Measurements from ENCODE around the gene GOSR1. TPM values are rescaled to one million over a fixed set of nuclear protein-coding genes. Genes with fewer than 3 reads are reported as not detected.
"Not testable (repeated sequence)": the region's sequence is repeated elsewhere in the genome, so short reads cannot be mapped to it uniquely, and the experiment has no call there.

GOSR1 gene
- polyA plus RNA-seq, 5 donors: 36.6 to 52.6 (median 51.1) TPM

DNA sequence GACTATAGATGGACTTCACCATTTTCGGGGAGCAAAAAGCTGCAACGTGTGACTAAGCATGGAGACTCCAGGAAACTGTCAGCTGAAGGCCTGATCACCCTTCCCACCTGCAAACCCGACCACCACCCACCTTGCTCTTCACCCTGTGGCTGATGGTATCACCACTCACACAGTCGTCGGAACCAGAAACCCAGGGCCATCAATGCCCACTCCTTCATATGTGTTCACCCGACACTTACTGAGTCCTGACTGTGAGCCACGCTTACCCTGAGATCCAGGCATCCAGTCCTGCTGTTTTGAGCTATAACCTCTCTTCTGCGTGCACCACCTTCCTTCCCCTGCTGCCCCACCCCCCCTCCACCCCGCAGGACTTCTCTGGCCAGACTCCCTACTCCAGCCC is 97.1 kb downstream of the GOSR1 start:
- not testable (repeated sequence) for DNase-seq

DNA sequence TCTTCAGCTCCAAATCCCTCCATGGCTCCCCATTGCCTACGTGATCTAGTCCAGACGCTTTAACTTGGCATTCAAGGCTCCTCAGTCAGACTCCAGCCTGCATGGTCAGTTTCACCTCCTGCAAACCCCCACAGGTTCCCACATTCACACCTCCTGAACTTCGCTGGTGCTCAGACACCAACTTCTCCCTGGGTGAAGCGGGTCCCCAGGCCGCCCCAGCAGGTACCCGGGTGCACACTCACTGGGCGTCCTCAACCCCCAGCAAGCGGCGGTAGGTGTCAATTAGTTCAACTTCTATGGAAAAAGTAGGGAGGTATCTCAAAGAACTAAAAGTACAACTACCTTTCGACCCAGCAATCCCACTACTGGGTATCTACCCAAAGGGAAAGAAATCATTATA is 97.6 kb downstream of the GOSR1 start:
- not testable (repeated sequence) for DNase-seq

DNA sequence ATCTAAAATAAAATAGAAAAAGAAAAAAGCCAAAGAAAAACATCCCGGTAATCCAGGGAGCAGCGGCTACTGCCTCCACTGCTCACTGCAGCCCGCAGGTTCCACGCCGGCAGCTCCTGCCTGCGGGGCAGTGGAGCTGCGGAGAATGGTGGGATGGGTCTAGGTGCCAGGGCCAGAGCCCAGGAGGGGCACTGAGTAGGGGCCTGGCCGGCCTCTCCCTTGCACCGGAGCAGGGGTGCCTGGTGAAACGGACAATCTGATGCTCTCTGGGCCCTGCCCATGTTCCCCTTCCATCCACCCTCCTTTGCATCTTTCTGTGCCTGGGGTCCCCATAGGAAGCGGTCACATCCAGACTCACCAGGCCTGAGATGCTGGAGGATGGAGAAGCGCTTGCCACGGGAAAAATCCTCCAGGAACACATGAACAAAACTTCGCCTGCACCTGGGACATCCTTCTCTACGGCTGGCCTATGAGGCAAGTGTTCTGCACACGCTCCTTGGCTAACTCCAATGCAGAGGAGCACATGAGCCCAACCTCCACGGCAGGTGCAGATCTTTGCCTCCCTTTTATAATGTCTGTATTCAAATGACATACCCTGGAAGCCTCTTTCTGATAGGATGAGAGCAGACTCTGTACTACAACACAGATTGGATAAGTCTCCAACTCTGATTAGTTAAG is 98.6 kb downstream of the GOSR1 start:
- DNase-seq: not testable (repeated sequence)

DNA sequence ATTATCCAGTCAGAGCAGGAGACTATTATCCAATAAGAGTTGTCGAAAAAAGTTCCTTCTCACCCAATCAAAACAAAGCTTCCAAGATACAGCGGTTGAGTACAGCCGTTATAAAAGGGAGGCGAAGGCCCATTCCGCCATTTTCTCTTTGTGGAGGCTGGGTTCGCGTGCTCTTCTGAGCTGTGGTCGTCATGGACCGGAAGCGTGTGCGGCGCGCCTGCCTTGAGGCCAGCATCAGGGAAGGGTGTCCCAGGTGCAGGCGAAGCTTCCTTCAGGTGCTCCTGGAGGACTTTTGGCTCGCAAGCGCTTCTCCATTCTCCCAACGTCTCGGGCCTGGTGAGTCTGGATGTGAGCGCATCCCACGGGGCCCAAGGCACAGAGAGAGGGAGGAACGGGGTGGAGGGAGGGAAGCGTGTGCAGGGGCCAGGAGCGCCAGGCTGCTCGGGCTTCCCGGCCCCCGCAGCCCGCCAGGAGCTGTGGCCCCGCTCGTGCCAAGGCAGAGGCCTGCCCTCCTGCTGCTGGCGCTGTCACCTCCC is 99.2 kb downstream of the GOSR1 start:
- no peak for DNase-seq

Other genes starting within 250 kb of the GOSR1 start
- 1 to 10 TPM in 2 of 5 donors, under 1 TPM in 3; 0.71 to 1.7 (median 0.76) TPM for gene SLC6A4, start 241.7 kb upstream of the GOSR1 start, polyA plus RNA-seq (ENCODE audit: insufficient read depth in 1 of 5, insufficient read length in 5 of 5, low replicate concordance in 1 of 5)
- 10 to 100 TPM; 59.2 to 72.7 (median 68.1) TPM for gene BLMH, start 185.5 kb upstream of the GOSR1 start, polyA plus RNA-seq (ENCODE audit: insufficient read depth in 1 of 5, insufficient read length in 5 of 5, low replicate concordance in 1 of 5)
- gene TMIGD1, start 143.4 kb upstream of the GOSR1 start, polyA plus RNA-seq (ENCODE audit: insufficient read depth in 1 of 5, insufficient read length in 5 of 5, low replicate concordance in 1 of 5): not detected
- 10 to 100 TPM; 30.8 to 55.6 (median 47.6) TPM for gene CPD, start 98.5 kb upstream of the GOSR1 start, polyA plus RNA-seq (ENCODE audit: insufficient read depth in 1 of 5, insufficient read length in 5 of 5, low replicate concordance in 1 of 5)